Activated T-helper 9 cell treated with anti-CD3 and anti-CD28 coated beads, Interleukin-2, amount 50 U/mL, for 16 hours (primary cell): ENCODE data around the gene ZAP70.
"Not testable (repeated sequence)": the region's sequence is repeated elsewhere in the genome, so short reads cannot be mapped to it uniquely, and the experiment has no call there.

ENCODE experiments used
- DNase-seq: peaks from one replicate; pipeline ENCODE4 v3.0.0-alpha.2; 2020; ENCODE audit warnings: low read depth

The ZAP70 gene

DNA sequence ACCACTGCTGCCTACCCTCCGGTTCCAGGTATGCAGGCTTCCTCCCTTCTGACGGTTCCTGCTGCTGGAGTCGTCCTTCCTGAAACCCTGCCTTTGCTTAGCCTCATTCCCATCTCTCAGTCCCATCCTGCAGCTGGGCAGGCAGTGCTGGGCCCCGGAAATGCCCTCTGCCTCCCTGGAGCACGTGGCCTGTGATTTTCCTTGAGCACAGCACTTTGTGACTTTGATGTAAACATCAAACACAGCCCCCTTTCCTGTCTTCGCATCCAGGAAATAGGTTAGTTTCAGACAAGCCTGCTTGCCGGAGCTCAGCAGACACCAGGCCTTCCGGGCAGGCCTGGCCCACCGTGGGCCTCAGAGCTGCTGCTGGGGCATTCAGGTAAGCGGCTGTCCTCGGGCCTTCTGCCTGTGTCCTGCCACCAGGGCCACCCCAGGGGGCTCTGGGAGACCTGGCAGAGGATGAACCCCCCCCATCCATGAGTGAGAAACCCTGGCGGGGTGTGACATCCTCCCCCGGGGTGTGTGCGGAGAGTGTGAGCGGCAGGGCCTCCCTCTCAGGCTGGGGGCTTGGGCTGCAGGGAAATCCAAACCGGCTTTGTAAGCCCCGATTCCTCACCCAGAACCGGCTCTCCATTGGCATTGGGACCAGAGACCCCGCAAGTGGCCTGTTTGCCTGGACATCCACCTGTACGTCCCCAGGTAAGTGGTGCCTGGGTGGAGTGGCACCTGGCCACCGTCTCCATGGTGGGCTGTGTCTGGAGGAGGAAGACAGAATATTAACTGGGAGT is at the start of gene ZAP70:
Gene ZAP70 (plus strand): TSS at position 281 of the 788 bp plus-strand sequence. CDS start 10,461 bp downstream, outside the sequence.
- peak; percentile 37 for DNase-seq

DNA sequence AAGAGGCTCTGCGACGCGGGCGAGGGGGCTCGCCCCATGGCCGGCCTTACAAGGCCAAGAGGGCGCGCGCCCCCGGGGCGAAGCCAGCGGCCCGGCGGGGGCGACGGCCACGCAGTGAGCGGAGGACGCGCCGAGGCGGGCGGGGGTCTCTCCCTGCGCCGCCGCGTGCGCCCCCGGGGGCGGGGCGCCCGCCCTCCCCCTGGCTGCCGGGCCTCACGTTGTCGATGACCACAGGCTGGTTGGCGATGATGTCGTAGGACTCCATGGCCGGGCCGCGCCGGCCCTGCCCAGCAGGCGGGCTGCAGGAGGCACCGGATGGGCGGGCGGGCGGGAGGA is 49.8 kb upstream of the ZAP70 start:
- DNase-seq, result no peak

- DNase-seq, result peak; percentile 97
These were observed 49.3 kb upstream of the ZAP70 start, which contains the start of gene ACTR1B for GRCh38 chr2:97663962-97664635. Gene ACTR1B (minus strand): TSS chr2:97664044. CDS start chr2:97663890, 154 bp downstream.

- DNase-seq, result no peak
These were observed 48.8 kb upstream of the ZAP70 start for GRCh38 chr2:97664636-97664970.

DNA sequence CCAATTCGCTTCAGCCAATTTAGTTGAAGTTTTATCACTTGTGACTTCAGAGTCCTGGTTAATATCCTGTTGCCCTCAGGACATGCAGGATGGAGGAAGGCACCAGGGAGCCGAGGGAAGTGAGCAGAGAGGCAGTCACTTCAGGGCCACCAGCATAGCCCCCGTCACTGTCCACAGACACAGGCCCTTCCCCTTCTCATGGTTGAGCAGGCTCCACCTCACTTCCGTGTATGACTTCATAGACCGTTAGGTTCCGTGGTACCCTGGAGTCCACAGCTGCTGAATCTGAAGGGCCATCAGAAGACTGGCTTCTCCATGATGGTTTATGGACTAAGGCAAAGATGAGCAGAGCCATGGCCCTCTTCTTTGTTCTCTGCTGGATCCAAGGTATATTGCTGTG is 43.9 kb upstream of the ZAP70 start, which contains the start of gene C2orf92:
Gene C2orf92 (plus strand): TSS at position 266 of the 400 bp plus-strand sequence. CDS start 76 bp downstream, at position 342.
- no peak for DNase-seq

GRCh38 chr2:97670471-97670870 is 42.9 kb upstream of the ZAP70 start:
- no peak for DNase-seq

DNA sequence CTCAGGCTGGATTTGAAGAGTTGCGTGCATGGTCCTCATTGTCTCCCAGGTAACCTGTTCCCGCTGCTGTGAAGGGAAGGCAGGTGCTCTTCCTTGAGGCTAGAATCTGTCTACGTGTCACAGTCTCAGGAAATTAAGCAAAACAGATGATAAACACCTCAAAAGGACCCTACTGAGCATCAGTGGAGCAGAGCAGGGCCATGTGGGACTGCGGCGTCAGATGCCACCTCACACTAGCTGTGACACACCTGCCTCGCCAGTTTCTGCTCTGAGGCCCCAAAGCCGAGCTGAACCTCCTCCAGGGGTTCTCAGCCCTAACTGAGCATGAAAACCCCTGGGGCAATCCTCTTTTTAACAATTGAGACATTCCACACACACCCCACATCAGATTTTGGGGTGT is 41.9 kb upstream of the ZAP70 start:
- DNase-seq, result no peak

DNA sequence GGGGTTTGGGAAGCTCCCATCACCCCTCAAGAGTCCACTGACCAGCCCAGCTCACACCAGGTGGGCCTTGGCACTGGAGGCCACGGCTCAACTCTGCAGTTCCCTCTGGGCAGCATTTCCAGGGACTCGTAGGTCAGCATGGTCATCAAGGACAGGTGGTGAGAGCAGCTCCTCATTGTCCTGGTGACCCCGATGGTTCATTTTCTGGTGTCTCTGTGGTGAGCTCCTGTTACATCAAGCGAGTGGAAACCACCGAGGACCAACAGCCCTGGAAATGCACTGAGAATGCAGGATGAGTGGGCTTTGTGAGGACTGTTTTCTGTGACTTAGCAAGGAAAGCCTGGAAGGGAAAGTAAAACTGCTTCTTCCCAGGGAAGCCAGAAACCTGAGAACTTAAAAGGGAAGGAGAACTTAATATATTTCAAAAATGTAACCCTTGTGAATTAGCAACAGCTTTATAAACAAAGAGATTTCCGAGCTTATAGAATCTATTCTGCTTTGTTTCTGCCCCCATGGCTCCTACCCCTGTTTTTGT is 40.7 kb upstream of the ZAP70 start:
- not testable (repeated sequence) for DNase-seq

GRCh38 chr2:97673182-97673914 is 40.0 kb upstream of the ZAP70 start:
- no peak for DNase-seq

GRCh38 chr2:97673915-97674283 is 39.5 kb upstream of the ZAP70 start:
- no peak for DNase-seq

GRCh38 chr2:97675430-97676113 is 37.8 kb upstream of the ZAP70 start:
- DNase-seq, result no peak

DNA sequence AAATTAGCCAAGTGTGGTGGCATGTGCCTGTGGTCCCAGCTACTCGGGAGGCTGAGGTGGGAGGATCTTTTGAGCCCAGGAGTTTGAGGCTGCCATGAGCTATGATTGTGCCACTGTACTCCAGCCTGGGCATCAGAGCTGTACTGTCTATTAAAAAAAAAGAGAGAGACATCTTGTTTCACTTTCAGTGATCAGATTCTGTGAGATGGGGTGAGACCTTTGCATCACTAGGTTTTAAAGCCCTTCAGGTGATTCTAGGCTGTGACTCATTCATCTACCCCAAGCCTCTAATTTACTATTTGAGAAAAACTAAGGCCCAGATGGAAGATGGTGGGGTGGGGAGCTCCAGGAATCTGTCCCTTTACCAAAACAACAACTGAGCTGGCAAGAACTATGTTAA is 36.8 kb upstream of the ZAP70 start:
- no peak for DNase-seq

DNA sequence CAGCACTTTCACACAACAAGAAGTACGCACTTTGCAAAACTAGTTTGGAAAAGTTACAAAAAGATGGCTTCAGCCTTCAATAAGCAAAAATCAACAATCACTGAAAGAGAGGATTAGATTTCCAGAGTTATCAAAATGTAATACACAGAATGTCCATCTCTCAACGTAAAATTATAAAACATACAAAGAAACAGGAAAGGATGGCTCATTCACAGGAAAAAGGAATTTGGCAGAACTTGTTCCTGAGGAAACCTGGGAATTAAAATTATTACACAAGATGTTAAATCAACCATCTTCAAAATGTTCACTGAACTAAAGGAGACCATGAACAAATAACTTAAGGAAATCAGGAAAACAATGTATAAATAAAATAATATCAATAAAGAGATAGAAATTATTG is 35.9 kb upstream of the ZAP70 start:
- DNase-seq, result no peak

DNA sequence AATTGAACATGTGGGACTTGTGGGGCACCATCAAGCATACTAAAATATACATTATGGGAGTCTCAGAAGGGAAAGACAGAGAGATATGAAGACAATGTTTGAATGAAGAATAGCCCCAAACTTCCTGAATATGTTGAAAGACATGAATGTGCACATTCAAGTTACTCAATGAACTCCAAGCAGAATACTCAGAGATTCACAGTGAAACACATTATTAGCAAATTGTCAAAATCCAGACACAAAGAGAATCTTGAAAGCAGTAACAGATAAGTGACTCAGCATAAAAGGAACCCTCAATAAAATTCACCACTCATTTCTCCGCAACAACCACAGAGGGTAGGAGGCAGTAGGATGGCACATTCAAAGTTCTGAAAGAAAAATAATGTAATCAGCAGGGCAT is 35.1 kb upstream of the ZAP70 start:
- DNase-seq, result no peak

GRCh38 chr2:97687235-97687634 is 26.1 kb upstream of the ZAP70 start:
- not testable (repeated sequence) for DNase-seq

DNA sequence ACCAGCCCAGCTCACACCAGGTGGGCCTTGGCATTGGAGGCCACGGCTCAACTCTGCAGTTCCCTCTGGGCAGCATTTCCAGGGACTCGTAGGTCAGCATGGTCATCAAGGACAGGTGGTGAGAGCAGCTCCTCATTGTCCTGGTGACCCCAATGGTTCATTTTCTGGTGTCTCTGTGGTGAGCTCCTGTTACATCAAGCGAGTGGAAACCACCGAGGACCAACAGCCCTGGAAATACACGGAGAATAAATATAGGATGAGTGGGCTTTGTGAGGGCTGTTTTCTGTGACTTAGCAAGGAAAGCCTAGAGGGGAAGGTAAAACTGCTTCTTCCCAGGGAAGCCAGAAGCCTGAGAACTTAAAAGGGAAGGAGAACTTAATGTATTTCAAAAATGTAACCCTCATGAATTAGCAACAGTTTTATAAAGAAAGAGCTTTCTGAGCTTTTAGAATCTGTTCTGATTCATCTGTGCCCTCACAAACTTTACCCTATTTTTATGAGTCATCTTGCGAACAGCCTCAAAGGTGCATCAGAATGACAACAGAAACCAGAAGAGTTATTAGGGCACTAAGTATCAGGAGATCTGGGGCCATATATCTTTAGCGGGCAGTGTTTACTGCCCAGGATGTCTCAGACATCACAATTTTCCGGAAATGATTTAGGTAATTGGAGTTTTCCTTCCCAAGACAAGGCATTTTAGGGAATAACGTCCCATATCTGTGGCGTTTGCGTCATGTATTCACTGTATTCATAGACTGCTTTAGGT is 25.1 kb upstream of the ZAP70 start:
- DNase-seq, result no peak

DNA sequence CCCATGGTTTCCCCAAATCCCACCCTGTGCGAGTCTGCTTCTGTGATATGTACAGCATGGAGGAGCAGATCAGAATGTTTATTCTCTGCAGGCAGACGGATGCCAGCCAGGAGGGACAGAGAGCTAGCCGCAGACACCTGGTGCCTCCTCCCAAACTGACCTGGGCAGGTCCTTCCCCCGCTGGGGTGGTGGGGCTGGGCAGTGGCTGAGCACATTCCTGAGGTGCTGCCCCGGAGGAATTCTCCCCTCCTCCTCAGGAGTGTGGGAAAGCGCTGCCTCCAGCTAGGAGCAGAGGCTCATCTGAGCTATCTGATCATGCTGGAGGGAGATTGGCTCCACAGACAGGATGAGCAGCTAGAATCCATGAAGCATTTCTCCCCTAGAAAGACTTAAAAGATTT is 22.2 kb upstream of the ZAP70 start:
- DNase-seq, result no peak

DNA sequence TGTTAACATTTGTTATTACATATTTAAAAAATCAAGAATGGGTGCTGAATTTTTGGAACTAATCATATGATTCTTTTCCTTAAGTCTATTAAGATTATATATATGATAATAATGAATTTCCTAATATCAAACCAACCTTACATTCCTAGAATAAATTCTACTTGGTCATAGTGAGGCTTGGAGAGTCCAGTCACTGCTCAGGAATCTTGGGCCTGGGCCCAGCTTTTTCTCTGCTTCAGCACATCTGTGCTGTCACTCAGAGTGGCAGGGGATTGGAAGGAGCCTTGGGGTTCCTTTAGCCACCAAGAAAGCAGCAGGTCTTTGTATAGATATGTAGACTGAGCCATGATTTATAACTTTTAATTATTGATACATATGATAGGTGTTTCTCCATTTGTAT is 19.9 kb upstream of the ZAP70 start:
- no peak for DNase-seq

DNA sequence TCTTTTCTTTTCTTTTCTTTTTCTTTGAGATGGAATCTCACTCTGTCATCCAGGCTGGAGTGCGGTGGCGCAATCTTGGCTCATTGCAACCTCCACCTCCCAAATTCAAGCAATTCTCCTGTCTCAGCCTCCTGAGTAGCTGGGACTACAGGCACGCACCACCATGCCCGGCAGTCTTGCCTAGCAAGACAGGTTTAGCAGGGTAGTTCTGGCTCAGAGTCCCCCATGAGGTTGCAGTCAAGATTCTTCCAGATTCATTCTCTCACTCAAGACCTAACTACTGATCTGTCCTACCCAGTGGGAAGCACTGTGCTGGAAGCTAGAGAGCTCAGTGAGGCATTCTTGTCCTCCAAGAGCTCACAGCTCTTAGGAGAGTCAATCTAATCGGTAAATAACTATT is 17.6 kb upstream of the ZAP70 start:
- DNase-seq, result no peak

GRCh38 chr2:97697252-97698235 is 15.8 kb upstream of the ZAP70 start:
- DNase-seq, result peak; percentile 88
